H1 (cell line): Measurements from ENCODE around the gene ITSN1. TPM values are rescaled to one million over a fixed set of nuclear protein-coding genes. Genes with fewer than 3 reads are reported as not detected.

Experiments
- ZNF274 ChIP-seq: IDR thresholded peaks from 2 replicates; pipeline ENCODE4 v1.7.0; 2012; ENCODE audit warnings: low read length, borderline replicate concordance; ENCODE audit errors: extremely low read depth
- polyA plus RNA-seq, 7 experiments: library from polyadenylated mRNA; depleted of rRNA in 3 of 7; stranded (reverse) in 5 of 7; unstranded in 2 of 7; fragments of >200 nt in 5 of 7; fragments of 200-250 nt in 2 of 7; gene quantifications; 1 replicate in 5 of 7; 2 replicates in 1 of 7; 4 replicates in 1 of 7; pipeline versions ENCODE4 v1.2.1 to v1.2.3, GENCODE V29; 2011 to 2013; ENCODE audit warnings: missing spikeins in 2 of 7, mixed read lengths in 2 of 7
- total RNA-seq: library from RNA; stranded (reverse); fragmentation: NEBNext Ultra II Directional; extraction: Animal tissue kit (Norgen Biotek cat#: 25700); gene quantifications from 2 replicates; pipeline ENCODE4 v1.2.1, GENCODE V29; 2021
- TF ChIP-seq, protein P1 (sequence below): fragments of 300-600 bp; sonication (generic); IDR thresholded peaks from 2 replicates; pipeline ENCODE4 v1.7.1; 2012; ENCODE audit warnings: low read length, moderate library complexity, mild to moderate bottlenecking, inconsistent platforms; ENCODE audit not compliant: insufficient replicate concordance

ITSN1 gene
- total and polyA plus RNA-seq, 2 of the 8 experiments (the other 6 are each of a cell fraction or from before 2014, with no cell fraction given) = 60.8 to 78.1 TPM

DNA sequence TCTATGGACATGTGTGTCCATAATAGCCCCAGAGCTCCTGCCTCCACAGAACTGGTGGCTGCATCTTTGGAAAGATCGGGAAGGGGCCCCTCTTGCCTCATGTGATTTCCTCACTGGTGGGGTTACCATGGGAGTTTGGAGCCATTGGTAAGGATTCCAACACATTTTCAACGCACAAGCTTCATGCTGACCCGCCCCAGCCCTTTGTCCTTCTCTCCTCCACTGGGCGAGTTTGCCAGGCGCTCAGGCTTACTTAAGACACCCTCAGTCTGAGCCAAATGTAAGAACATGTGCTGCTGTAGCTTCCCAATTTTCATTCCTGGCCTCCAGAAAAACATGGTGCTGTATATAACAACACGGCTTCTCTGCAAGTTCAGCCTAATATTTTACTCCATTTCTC, 200.9 kb downstream of the ITSN1 start (continued):
- TF ChIP-seq, protein P1, sequence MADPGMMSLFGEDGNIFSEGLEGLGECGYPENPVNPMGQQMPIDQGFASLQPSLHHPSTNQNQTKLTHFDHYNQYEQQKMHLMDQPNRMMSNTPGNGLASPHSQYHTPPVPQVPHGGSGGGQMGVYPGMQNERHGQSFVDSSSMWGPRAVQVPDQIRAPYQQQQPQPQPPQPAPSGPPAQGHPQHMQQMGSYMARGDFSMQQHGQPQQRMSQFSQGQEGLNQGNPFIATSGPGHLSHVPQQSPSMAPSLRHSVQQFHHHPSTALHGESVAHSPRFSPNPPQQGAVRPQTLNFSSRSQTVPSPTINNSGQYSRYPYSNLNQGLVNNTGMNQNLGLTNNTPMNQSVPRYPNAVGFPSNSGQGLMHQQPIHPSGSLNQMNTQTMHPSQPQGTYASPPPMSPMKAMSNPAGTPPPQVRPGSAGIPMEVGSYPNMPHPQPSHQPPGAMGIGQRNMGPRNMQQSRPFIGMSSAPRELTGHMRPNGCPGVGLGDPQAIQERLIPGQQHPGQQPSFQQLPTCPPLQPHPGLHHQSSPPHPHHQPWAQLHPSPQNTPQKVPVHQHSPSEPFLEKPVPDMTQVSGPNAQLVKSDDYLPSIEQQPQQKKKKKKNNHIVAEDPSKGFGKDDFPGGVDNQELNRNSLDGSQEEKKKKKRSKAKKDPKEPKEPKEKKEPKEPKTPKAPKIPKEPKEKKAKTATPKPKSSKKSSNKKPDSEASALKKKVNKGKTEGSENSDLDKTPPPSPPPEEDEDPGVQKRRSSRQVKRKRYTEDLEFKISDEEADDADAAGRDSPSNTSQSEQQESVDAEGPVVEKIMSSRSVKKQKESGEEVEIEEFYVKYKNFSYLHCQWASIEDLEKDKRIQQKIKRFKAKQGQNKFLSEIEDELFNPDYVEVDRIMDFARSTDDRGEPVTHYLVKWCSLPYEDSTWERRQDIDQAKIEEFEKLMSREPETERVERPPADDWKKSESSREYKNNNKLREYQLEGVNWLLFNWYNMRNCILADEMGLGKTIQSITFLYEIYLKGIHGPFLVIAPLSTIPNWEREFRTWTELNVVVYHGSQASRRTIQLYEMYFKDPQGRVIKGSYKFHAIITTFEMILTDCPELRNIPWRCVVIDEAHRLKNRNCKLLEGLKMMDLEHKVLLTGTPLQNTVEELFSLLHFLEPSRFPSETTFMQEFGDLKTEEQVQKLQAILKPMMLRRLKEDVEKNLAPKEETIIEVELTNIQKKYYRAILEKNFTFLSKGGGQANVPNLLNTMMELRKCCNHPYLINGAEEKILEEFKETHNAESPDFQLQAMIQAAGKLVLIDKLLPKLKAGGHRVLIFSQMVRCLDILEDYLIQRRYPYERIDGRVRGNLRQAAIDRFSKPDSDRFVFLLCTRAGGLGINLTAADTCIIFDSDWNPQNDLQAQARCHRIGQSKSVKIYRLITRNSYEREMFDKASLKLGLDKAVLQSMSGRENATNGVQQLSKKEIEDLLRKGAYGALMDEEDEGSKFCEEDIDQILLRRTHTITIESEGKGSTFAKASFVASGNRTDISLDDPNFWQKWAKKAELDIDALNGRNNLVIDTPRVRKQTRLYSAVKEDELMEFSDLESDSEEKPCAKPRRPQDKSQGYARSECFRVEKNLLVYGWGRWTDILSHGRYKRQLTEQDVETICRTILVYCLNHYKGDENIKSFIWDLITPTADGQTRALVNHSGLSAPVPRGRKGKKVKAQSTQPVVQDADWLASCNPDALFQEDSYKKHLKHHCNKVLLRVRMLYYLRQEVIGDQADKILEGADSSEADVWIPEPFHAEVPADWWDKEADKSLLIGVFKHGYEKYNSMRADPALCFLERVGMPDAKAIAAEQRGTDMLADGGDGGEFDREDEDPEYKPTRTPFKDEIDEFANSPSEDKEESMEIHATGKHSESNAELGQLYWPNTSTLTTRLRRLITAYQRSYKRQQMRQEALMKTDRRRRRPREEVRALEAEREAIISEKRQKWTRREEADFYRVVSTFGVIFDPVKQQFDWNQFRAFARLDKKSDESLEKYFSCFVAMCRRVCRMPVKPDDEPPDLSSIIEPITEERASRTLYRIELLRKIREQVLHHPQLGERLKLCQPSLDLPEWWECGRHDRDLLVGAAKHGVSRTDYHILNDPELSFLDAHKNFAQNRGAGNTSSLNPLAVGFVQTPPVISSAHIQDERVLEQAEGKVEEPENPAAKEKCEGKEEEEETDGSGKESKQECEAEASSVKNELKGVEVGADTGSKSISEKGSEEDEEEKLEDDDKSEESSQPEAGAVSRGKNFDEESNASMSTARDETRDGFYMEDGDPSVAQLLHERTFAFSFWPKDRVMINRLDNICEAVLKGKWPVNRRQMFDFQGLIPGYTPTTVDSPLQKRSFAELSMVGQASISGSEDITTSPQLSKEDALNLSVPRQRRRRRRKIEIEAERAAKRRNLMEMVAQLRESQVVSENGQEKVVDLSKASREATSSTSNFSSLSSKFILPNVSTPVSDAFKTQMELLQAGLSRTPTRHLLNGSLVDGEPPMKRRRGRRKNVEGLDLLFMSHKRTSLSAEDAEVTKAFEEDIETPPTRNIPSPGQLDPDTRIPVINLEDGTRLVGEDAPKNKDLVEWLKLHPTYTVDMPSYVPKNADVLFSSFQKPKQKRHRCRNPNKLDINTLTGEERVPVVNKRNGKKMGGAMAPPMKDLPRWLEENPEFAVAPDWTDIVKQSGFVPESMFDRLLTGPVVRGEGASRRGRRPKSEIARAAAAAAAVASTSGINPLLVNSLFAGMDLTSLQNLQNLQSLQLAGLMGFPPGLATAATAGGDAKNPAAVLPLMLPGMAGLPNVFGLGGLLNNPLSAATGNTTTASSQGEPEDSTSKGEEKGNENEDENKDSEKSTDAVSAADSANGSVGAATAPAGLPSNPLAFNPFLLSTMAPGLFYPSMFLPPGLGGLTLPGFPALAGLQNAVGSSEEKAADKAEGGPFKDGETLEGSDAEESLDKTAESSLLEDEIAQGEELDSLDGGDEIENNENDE = no peak
- no peak for TF ChIP-seq ZNF274
